H1 (cell line): Measurements from ENCODE around the gene TMEM17. TPM values are rescaled to one million over a fixed set of nuclear protein-coding genes. Genes with fewer than 3 reads are reported as not detected.

ENCODE experiments used
- CTCF ChIA-PET: fragments of 300-600 bp; sonication (Branson Sonifier 250); formaldehyde crosslinking; loops from one replicate; lab custom pipeline; 2021; ENCODE audit not compliant: partially characterized antibody; lab: Charles Lee
- POLR2A ChIA-PET: fragments of 300-600 bp; sonication (Branson Sonifier 250); formaldehyde crosslinking; loops from one replicate; lab custom pipeline; 2021; ENCODE audit warnings: inconsistent platforms; ENCODE audit not compliant: partially characterized antibody; lab: Charles Lee
- DNase-seq, 2 experiments: peaks; one replicate each; pipeline versions ENCODE4 v3.0.0 to v3.0.0-alpha.2; 2010 to 2022; ENCODE audit warnings: low spot score in 2 of 2, low read depth in 1 of 2, mixed read lengths in 1 of 2
- FAIRE-seq: peaks from 2 replicates; lab custom pipeline; 2011; peaks lifted over from hg19 to GRCh38; lab: Jason Lieb, UNC
- H2AFZ ChIP-seq: 2 replicates; pipeline ENCODE4 v1.8.1; 2012; ENCODE audit warnings: low read length, inconsistent platforms
- H2AK5ac ChIP-seq: 2 replicates; pipeline ENCODE4 v1.6.1; 2013; ENCODE audit warnings: low read depth, low read length
- H2BK120ac ChIP-seq: replicated peaks from 2 replicates; pipeline ENCODE3; 2013; ENCODE audit warnings: low read depth, low read length, inconsistent platforms
- H2BK12ac ChIP-seq: 2 replicates; pipeline ENCODE4 v1.6.1; 2013; ENCODE audit warnings: low read depth, low read length
- H2BK15ac ChIP-seq: 2 replicates; pipeline ENCODE4 v1.6.1; 2013; ENCODE audit warnings: low read length
- H2BK20ac ChIP-seq: 2 replicates; pipeline ENCODE4 v1.6.1; 2013; ENCODE audit warnings: low read length
- H2BK5ac ChIP-seq: 2 replicates; pipeline ENCODE4 v1.6.1; 2013; ENCODE audit warnings: low read depth, low read length
- H3K14ac ChIP-seq: 2 replicates; pipeline ENCODE4 v1.6.1; 2013; ENCODE audit warnings: inconsistent platforms; ENCODE audit not compliant: insufficient read length
- H3K18ac ChIP-seq: 2 replicates; pipeline ENCODE4 v1.6.1; 2013; ENCODE audit warnings: low read length; ENCODE audit errors: extremely low read depth
- H3K23ac ChIP-seq: 2 replicates; pipeline ENCODE4 v1.6.1; 2013; ENCODE audit warnings: inconsistent platforms; ENCODE audit not compliant: insufficient read length
- H3K23me2 ChIP-seq: 2 replicates; pipeline ENCODE4 v1.6.1; 2013; ENCODE audit warnings: low read depth, low read length
- H3K27ac ChIP-seq: 2 replicates; pipeline ENCODE4 v1.6.1; 2011; ENCODE audit warnings: low read depth, low read length, inconsistent platforms
- H3K27me3 ChIP-seq, 4 experiments: replicated peaks in 1 of 4; 1 replicate in 1 of 4; 2 replicates in 3 of 4; pipeline versions ENCODE4 v1.6.1 to v1.8.1; 2011 to 2013; ENCODE audit warnings: low read length in 3 of 4, mild to moderate bottlenecking in 3 of 4, inconsistent platforms in 2 of 4, mixed read lengths in 2 of 4, moderate library complexity in 1 of 4; ENCODE audit not compliant: control insufficient read depth in 3 of 4, insufficient read depth in 3 of 4; ENCODE audit errors: extremely low read depth in 1 of 4
- H3K36me3 ChIP-seq, 4 experiments: 2 replicates each; pipeline versions ENCODE4 v1.6.1 to v1.8.1; 2011 to 2013; ENCODE audit warnings: mild to moderate bottlenecking in 4 of 4, low read length in 3 of 4, moderate library complexity in 2 of 4, control low read depth in 1 of 4, inconsistent platforms in 1 of 4; ENCODE audit not compliant: insufficient read depth in 4 of 4, control insufficient read depth in 2 of 4
- H3K4ac ChIP-seq: replicated peaks from 2 replicates; pipeline ENCODE3; 2013; ENCODE audit warnings: low read length, low read depth, mixed read lengths, inconsistent platforms; ENCODE audit not compliant: insufficient read length
- H3K4me1 ChIP-seq, 4 experiments: replicated peaks in 1 of 4; 1 replicate in 1 of 4; 2 replicates in 3 of 4; pipeline versions ENCODE4 v1.6.1 to v1.8.1; 2011 to 2013; ENCODE audit warnings: low read length in 3 of 4, inconsistent platforms in 2 of 4, mixed read lengths in 1 of 4; ENCODE audit not compliant: insufficient read depth in 4 of 4, control insufficient read depth in 3 of 4
- H3K4me2 ChIP-seq, 2 experiments: 2 replicates each; pipeline versions ENCODE4 v1.6.1 to v1.8.1; 2011 to 2013; ENCODE audit warnings: low read depth in 2 of 2, low read length in 2 of 2, control low read depth in 1 of 2, inconsistent platforms in 1 of 2, mild to moderate bottlenecking in 1 of 2; ENCODE audit not compliant: insufficient read depth in 1 of 2
- H3K4me3 ChIP-seq, 4 experiments: fragments of 200-600, 300-600 bp in 1 of 4; sonication (generic), shearing (Covaris generic), sonication (Bioruptor Twin) in 1 of 4; 2 replicates each; pipeline versions ENCODE4 v1.5.1 to v1.8.1; 2011 to 2016; ENCODE audit warnings: low read length in 4 of 4, low read depth in 3 of 4, control low read depth in 2 of 4, inconsistent platforms in 2 of 4, mild to moderate bottlenecking in 2 of 4, mixed read lengths in 1 of 4, moderate library complexity in 1 of 4; ENCODE audit not compliant: insufficient read depth in 2 of 4; ENCODE audit errors: extremely low read depth in 1 of 4
- H3K56ac ChIP-seq: replicated peaks from 2 replicates; pipeline ENCODE3; 2013; ENCODE audit warnings: low read depth, mild to moderate bottlenecking, mixed read lengths, low read length, inconsistent platforms; ENCODE audit not compliant: insufficient read length
- H3K79me1 ChIP-seq: 2 replicates; pipeline ENCODE4 v1.6.1; 2013; ENCODE audit warnings: low read depth, low read length, control low read depth
- H3K79me2 ChIP-seq, 2 experiments: 2 replicates each; pipeline versions ENCODE4 v1.6.1 to v1.8.1; 2012 to 2013; ENCODE audit warnings: low read length in 2 of 2, mild to moderate bottlenecking in 2 of 2, inconsistent platforms in 1 of 2; ENCODE audit not compliant: insufficient read depth in 2 of 2, control insufficient read depth in 1 of 2
- H3K9ac ChIP-seq, 4 experiments: replicated peaks in 1 of 4; 1 replicate in 1 of 4; 2 replicates in 3 of 4; pipeline versions ENCODE4 v1.6.1 to v1.8.1; 2011 to 2013; ENCODE audit warnings: low read depth in 3 of 4, low read length in 3 of 4, control low read depth in 2 of 4, mild to moderate bottlenecking in 2 of 4, moderate library complexity in 2 of 4, inconsistent platforms in 1 of 4; ENCODE audit errors: extremely low read depth in 1 of 4
- H3K9me3 ChIP-seq, 2 experiments: 2 replicates each; pipeline versions ENCODE4 v1.6.1 to v1.8.1; 2012 to 2013; ENCODE audit warnings: mild to moderate bottlenecking in 2 of 2, moderate library complexity in 2 of 2, control low read depth in 1 of 2, inconsistent platforms in 1 of 2, low read depth in 1 of 2, low read length in 1 of 2, mixed read lengths in 1 of 2; ENCODE audit not compliant: insufficient read depth in 2 of 2
- H4K20me1 ChIP-seq, 2 experiments: replicated peaks in 1 of 2; 2 replicates each; pipeline versions ENCODE3 to v1.8.1; 2011 to 2013; ENCODE audit warnings: inconsistent platforms in 2 of 2, low read length in 2 of 2, mild to moderate bottlenecking in 1 of 2; ENCODE audit not compliant: insufficient read depth in 2 of 2, control insufficient read depth in 1 of 2
- H4K5ac ChIP-seq: 2 replicates; pipeline ENCODE4 v1.6.1; 2013; ENCODE audit warnings: low read length, low read depth, mixed read lengths, inconsistent platforms; ENCODE audit not compliant: insufficient read length
- H4K8ac ChIP-seq: 2 replicates; pipeline ENCODE4 v1.8.0; 2013; ENCODE audit warnings: mild to moderate bottlenecking, moderate library complexity, low read length, inconsistent platforms; ENCODE audit not compliant: insufficient read depth; ENCODE audit errors: extremely low read depth
- H4K91ac ChIP-seq: replicated peaks from 2 replicates; pipeline ENCODE3; 2013; ENCODE audit warnings: low read length, mixed read lengths, inconsistent platforms; ENCODE audit not compliant: insufficient read length
- PHF8 ChIP-seq: fragments of 200-600 bp; sonication (generic); conservative IDR thresholded peaks from 2 replicates; pipeline ENCODE4 v1.7.1; 2012; ENCODE audit warnings: low read depth, mild to moderate bottlenecking, inconsistent platforms, low read length, moderate library complexity
- SIX5 ChIP-seq: IDR thresholded peaks from 2 replicates; pipeline ENCODE4 v1.6.1; 2011; ENCODE audit warnings: mild to moderate bottlenecking, low read depth, low read length
- SP2 ChIP-seq: IDR thresholded peaks from 2 replicates; pipeline ENCODE4 v1.6.1; 2012; ENCODE audit warnings: mild to moderate bottlenecking, low read length, inconsistent platforms
- SUZ12 ChIP-seq: fragments of 200-600 bp; sonication (generic); IDR thresholded peaks from 2 replicates; pipeline ENCODE4 v1.6.1; 2012; ENCODE audit warnings: mild to moderate bottlenecking, inconsistent platforms, low read length, moderate library complexity, mixed read lengths
- WGBS, 2 experiments: shearing (Covaris generic) in 1 of 2; methylation state at CpG; one replicate each; pipeline versions ENCODE4 v1.1.6 to v1.1.7; 2013 to 2015; ENCODE audit warnings: low lambda C conversion rate in 2 of 2, mixed read lengths in 2 of 2, inconsistent platforms in 1 of 2, low coverage in 1 of 2, missing lambda C conversion rate in 1 of 2; ENCODE audit not compliant: insufficient replicate concordance in 2 of 2, insufficient coverage in 1 of 2, insufficient read length in 1 of 2; ENCODE audit errors: extremely low coverage in 1 of 2, missing lambda C conversion rate in 1 of 2; 5-methylcytosine and 5-hydroxymethylcytosine counted together
- polyA plus RNA-seq, 7 experiments: library from polyadenylated mRNA; depleted of rRNA in 3 of 7; stranded (reverse) in 5 of 7; unstranded in 2 of 7; fragments of >200 nt in 5 of 7; fragments of 200-250 nt in 2 of 7; gene quantifications; 1 replicate in 5 of 7; 2 replicates in 1 of 7; 4 replicates in 1 of 7; pipeline versions ENCODE4 v1.2.1 to v1.2.3, GENCODE V29; 2011 to 2013; ENCODE audit warnings: missing spikeins in 2 of 7, mixed read lengths in 2 of 7
- total RNA-seq: library from RNA; stranded (reverse); fragmentation: NEBNext Ultra II Directional; extraction: Animal tissue kit (Norgen Biotek cat#: 25700); gene quantifications from 2 replicates; pipeline ENCODE4 v1.2.1, GENCODE V29; 2021

Gene TMEM17
- total and polyA plus RNA-seq, 2 of the 8 experiments (the other 6 are each of a cell fraction or from before 2014, with no cell fraction given) = 0.69 to 1.2 TPM

DNA sequence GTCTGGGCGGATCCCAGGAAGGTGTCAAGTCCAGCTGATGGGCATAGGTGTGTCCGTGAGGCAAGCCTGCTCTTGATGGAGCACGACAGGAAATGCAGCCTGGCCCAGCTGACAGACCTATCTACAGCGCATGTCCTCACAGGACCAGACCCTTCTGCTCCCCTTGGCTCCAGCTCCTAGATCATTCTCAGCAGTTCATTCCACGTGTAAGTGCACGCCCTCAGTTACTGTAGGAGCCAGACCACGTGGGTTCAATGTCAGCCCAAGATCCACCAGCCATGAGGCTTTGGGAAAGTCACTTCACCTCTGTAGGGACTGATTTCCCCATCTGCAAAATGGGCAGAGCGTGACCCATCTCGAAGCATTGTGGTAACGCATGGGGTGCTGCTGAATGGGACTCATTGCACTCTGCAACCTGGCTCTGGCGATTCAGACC, 47.8 kb downstream of the TMEM17 start:
- FAIRE-seq = no peak

More for the DNA sequence above, 47.8 kb downstream of the TMEM17 start:
- Histone ChIP-seq H3K9me3 (no peaks in the 10 kb centered on the region), H2AFZ (no peak overlapping the region), H3K56ac (no peak overlapping the region), H4K91ac (no peak overlapping the region), H3K4me2 (peak overlapping the region in 1 of 2 experiments; percentile 28; a peak in 1 of 4 replicates), H4K20me1 (no peaks in the 10 kb centered on the region), H3K9ac (no peak overlapping the region), H2BK120ac (no peak overlapping the region), H3K4me1 (peaks cover 5 to 9% (median 7%) of the 10 kb centered on the region in 4 experiments), H3K14ac (no peak overlapping the region), H3K23me2 (peaks cover 4% of the 10 kb centered on the region; the same call in 1 of the 2 replicates), H2BK15ac (peak overlapping the region; percentile 90; the same call in 1 of the 2 replicates), H2BK12ac (peak overlapping the region; percentile 55; the same call in 1 of the 2 replicates), H3K79me1 (no peaks in the 10 kb centered on the region), H2BK20ac (no peak overlapping the region), H3K4me3 (no peak overlapping the region), H3K18ac (no peak overlapping the region), H3K27me3 (peaks cover 0 to 6% (median 0%) of the 10 kb centered on the region in 4 experiments; a peak in 3 of 7 replicates), H4K5ac (no peak overlapping the region), H3K79me2 (no peaks in the 10 kb centered on the region), H2BK5ac (peak overlapping the region; percentile 72; the same call in 1 of the 2 replicates), H3K36me3 (no peaks in the 10 kb centered on the region), H3K23ac (no peak overlapping the region), H3K27ac (no peak overlapping the region), H3K4ac (no peak overlapping the region), H2AK5ac (no peak overlapping the region), H4K8ac (no peak overlapping the region)
- ChIA-PET CTCF (interaction anchor here (0.6 to 5.1 kb wide), 31 partner anchors 8 to 730 kb away, joined by 3 to 134 read pairs (median 6); partner anchors contain the start of genes EHBP1 and TMEM17), POLR2A (interaction anchor here (1.0 to 1.3 kb wide), 5 partner anchors 10 to 585 kb away, joined by 3 to 4 read pairs (median 3); no protein-coding TSS in a partner anchor)
- TF ChIP-seq SIX5 (no peak), SUZ12 (no peak), PHF8 (no peak), SP2 (no peak)
- WGBS, 2 experiments = 89% methylated on average over 11 of the region's 11 CpGs; no CpG with 5 or more reads in 1 of the 2 experiments
- DNase-seq = no peak
